WTC11 (cell line): ENCODE measurements around the gene PXDC1. TPM values are rescaled to one million over a fixed set of nuclear protein-coding genes. Genes with fewer than 3 reads are reported as not detected.

Experiments used
- ATAC-seq: fragments of 200-7000 bp; cut with Tn5 transposase; 2 replicates; pipeline ENCODE4 v1.10.0; 2021; ENCODE audit warnings: mild to moderate bottlenecking, moderate library complexity
- CTCF ChIA-PET: fragments of 300-600 bp; sonication (Branson Sonifier 250); formaldehyde crosslinking; loops from one replicate; lab custom pipeline; 2021; ENCODE audit warnings: antibody characterized with exemption; lab: Charles Lee
- POLR2A ChIA-PET: fragments of 350-600 bp; sonication (Branson Sonifier 250); formaldehyde crosslinking; loops from one replicate; lab custom pipeline; 2021; ENCODE audit warnings: antibody characterized with exemption; lab: Charles Lee
- DNase-seq: peaks from one replicate; pipeline ENCODE4 v3.0.0; 2021; ENCODE audit warnings: low spot score
- H3K27ac Mint-ChIP-seq: 2 replicates; pipeline ENCODE4 v1.8.0; 2021; ENCODE audit warnings: mixed read lengths
- H3K27me3 Mint-ChIP-seq: 2 replicates; pipeline ENCODE4 v1.8.0; 2021; ENCODE audit warnings: low read depth, mild to moderate bottlenecking, moderate library complexity, mixed read lengths
- H3K36me3 Mint-ChIP-seq: 2 replicates; pipeline ENCODE4 v1.8.0; 2021; ENCODE audit warnings: mixed read lengths
- H3K4me1 Mint-ChIP-seq: 2 replicates; pipeline ENCODE4 v1.8.0; 2022; ENCODE audit warnings: mixed read lengths
- H3K4me3 Mint-ChIP-seq: 2 replicates; pipeline ENCODE4 v1.8.0; 2021; ENCODE audit warnings: mild to moderate bottlenecking, moderate library complexity, mixed read lengths
- H3K9me3 Mint-ChIP-seq: 2 replicates; pipeline ENCODE4 v1.8.0; 2021; ENCODE audit warnings: mixed read lengths
- AR ChIP-seq: fragments of 250-450 bp; sonication (Bioruptor Pico); IDR thresholded peaks from 2 replicates; pipeline ENCODE4 v1.9.0; 2021; ENCODE audit warnings: mild to moderate bottlenecking
- ATF3 ChIP-seq: sonication (generic); formaldehyde crosslinking; conservative IDR thresholded peaks from 2 replicates; pipeline ENCODE4 v1.8.1; 2022; ENCODE audit warnings: mild to moderate bottlenecking, missing genetic modification reagents
- CREM ChIP-seq: sonication (generic); formaldehyde crosslinking; IDR thresholded peaks from 2 replicates; pipeline ENCODE4 v1.8.1; 2022; ENCODE audit warnings: mild to moderate bottlenecking, missing genetic modification reagents, moderate library complexity
- ELF4 ChIP-seq: sonication (generic); formaldehyde crosslinking; IDR thresholded peaks from 2 replicates; pipeline ENCODE4 v1.8.1; 2022; ENCODE audit warnings: low read depth, mild to moderate bottlenecking, moderate library complexity, missing genetic modification reagents
- FOXJ3 ChIP-seq: sonication (generic); formaldehyde crosslinking; IDR thresholded peaks from 2 replicates; pipeline ENCODE4 v1.9.0; 2021; ENCODE audit warnings: missing genetic modification reagents, mild to moderate bottlenecking, borderline replicate concordance
- FOXP1 ChIP-seq: sonication (generic); formaldehyde crosslinking; IDR thresholded peaks from 2 replicates; pipeline ENCODE4 v1.8.0; 2022; ENCODE audit warnings: missing genetic modification reagents, mild to moderate bottlenecking, moderate library complexity, borderline replicate concordance
- PRDM15 ChIP-seq: sonication (generic); formaldehyde crosslinking; IDR thresholded peaks from 2 replicates; pipeline ENCODE4 v1.8.0; 2022; ENCODE audit warnings: missing genetic modification reagents
- RELA ChIP-seq: sonication (generic); formaldehyde crosslinking; IDR thresholded peaks from 2 replicates; pipeline ENCODE4 v1.8.1; 2022; ENCODE audit warnings: missing genetic modification reagents, mild to moderate bottlenecking, borderline replicate concordance
- TCF7 ChIP-seq: sonication (generic); formaldehyde crosslinking; IDR thresholded peaks from 2 replicates; pipeline ENCODE4 v1.8.0; 2022; ENCODE audit warnings: mild to moderate bottlenecking, low read depth, missing genetic modification reagents, moderate library complexity
- TEAD1 ChIP-seq: sonication (generic); formaldehyde crosslinking; IDR thresholded peaks from 2 replicates; pipeline ENCODE4 v1.8.0; 2022; ENCODE audit warnings: mild to moderate bottlenecking, missing genetic modification reagents
- TEAD4 ChIP-seq: sonication (generic); formaldehyde crosslinking; IDR thresholded peaks from 2 replicates; pipeline ENCODE4 v1.8.0; 2022; ENCODE audit warnings: mild to moderate bottlenecking, missing genetic modification reagents
- ZNF138 ChIP-seq: sonication (generic); formaldehyde crosslinking; conservative IDR thresholded peaks from 2 replicates; pipeline ENCODE4 v1.8.1; 2022; ENCODE audit warnings: mild to moderate bottlenecking, moderate library complexity, missing genetic modification reagents
- ZNF263 ChIP-seq: sonication (generic); formaldehyde crosslinking; IDR thresholded peaks from 2 replicates; pipeline ENCODE4 v1.8.1; 2022; ENCODE audit warnings: low read depth, mild to moderate bottlenecking, moderate library complexity, missing genetic modification reagents
- ZNF396 ChIP-seq: fragments of 250-450 bp; sonication (Bioruptor Pico); IDR thresholded peaks from 2 replicates; pipeline ENCODE4 v1.8.0; 2021; ENCODE audit warnings: mild to moderate bottlenecking, moderate library complexity, borderline replicate concordance
- ZNF425 ChIP-seq: fragments of 250-450 bp; sonication (Bioruptor Pico); conservative IDR thresholded peaks from 2 replicates; pipeline ENCODE4 v1.9.0; 2021; ENCODE audit warnings: mild to moderate bottlenecking
- ZNF512 ChIP-seq: sonication (generic); formaldehyde crosslinking; IDR thresholded peaks from 2 replicates; pipeline ENCODE4 v1.8.1; 2022; ENCODE audit warnings: missing genetic modification reagents, borderline replicate concordance
- ZSCAN18 ChIP-seq: fragments of 250-450 bp; sonication (Bioruptor Pico); IDR thresholded peaks from 2 replicates; pipeline ENCODE4 v2.1.2; 2022; ENCODE audit warnings: mild to moderate bottlenecking, moderate library complexity
- total RNA-seq: library from RNA; stranded (reverse); gene quantifications from 3 replicates; pipeline ENCODE4 v1.2.3, GENCODE V29; 2021

The PXDC1 gene
- total RNA-seq, 1 experiment from 2014 or later, result 3.3 TPM

GRCh38 chr6:3745566-3746118 is 5.9 kb downstream of the PXDC1 start (continued):
- TF ChIP-seq ZNF425, result no peak
- no peak for TF ChIP-seq TCF7 (CRISPR knock-in tag)
- TF ChIP-seq ELF4 (CRISPR knock-in tag), result no peak
- TF ChIP-seq ZNF396, result no peak
- no peak for TF ChIP-seq PRDM15 (CRISPR knock-in tag)

GRCh38 chr6:3744901-3745470 is 6.5 kb downstream of the PXDC1 start:
- TF ChIP-seq ZNF138 (CRISPR knock-in tag) (no peak), RELA (no peak), FOXP1 (CRISPR knock-in tag) (no peak), ZNF512 (CRISPR knock-in tag) (no peak)
- Mint-ChIP-seq H3K36me3 (no peaks in the 10 kb centered on the region), H3K4me1 (peaks cover 56% of the 10 kb centered on the region), H3K9me3 (no peaks in the 10 kb centered on the region), H3K27ac (no peak overlapping the region), H3K27me3 (peaks cover 28% of the 10 kb centered on the region), H3K4me3 (no peak overlapping the region)
- ATAC-seq, result no peak
- no peak for DNase-seq
- CTCF ChIA-PET, result interaction anchor here (1.0 to 5.0 kb wide), 6 partner anchors 11 to 233 kb away, joined by 3 to 60 read pairs (median 18); partner anchors contain the start of gene FAM50B
- POLR2A ChIA-PET, result no interaction called here

- Mint-ChIP-seq H3K27ac (0 out of 2 replicates have a peak overlapping the region, but pooled peaks have one; percentile 14), H3K27me3 (peaks cover 22% of the 10 kb centered on the region), H3K36me3 (no peaks in the 10 kb centered on the region), H3K4me3 (no peak overlapping the region), H3K4me1 (peaks cover 50% of the 10 kb centered on the region), H3K9me3 (no peaks in the 10 kb centered on the region)
- CTCF ChIA-PET, result interaction anchor here (1.0 to 5.0 kb wide), 5 partner anchors 12 to 233 kb away, joined by 3 to 60 read pairs (median 23); partner anchors contain the start of gene FAM50B
- POLR2A ChIA-PET, result interaction anchor here (0.8 kb wide), 1 partner anchor 234 kb away, joined by 3 read pairs; no protein-coding TSS in a partner anchor
- no peak for ATAC-seq
- TF ChIP-seq FOXJ3 (CRISPR knock-in tag), result no peak
- TF ChIP-seq TEAD4 (CRISPR knock-in tag), result no peak
- no peak for TF ChIP-seq TEAD1
- TF ChIP-seq ATF3 (CRISPR knock-in tag), result no peak
- TF ChIP-seq ZSCAN18 (CRISPR knock-in tag), result no peak
- TF ChIP-seq ZNF263 (CRISPR knock-in tag), result no peak
- TF ChIP-seq AR (CRISPR knock-in tag), result no peak
- no peak for TF ChIP-seq CREM (CRISPR knock-in tag)
- DNase-seq, result no peak
Observed at GRCh38 chr6:3744211-3744900, 7.2 kb downstream of the PXDC1 start.
